GM23248 (cell line): Measurements from ENCODE around the gene COL19A1. TPM values are rescaled to one million over a fixed set of nuclear protein-coding genes. Genes with fewer than 3 reads are reported as not detected.

Experiments used
- DNase-seq: peaks from one replicate; pipeline ENCODE4 v3.0.0-alpha.2; 2015
- H2AFZ ChIP-seq: fragments of 200-600 bp; sonication (generic); 2 replicates; pipeline ENCODE4 v1.6.1; 2016; ENCODE audit warnings: antibody characterized with exemption
- H3F3A ChIP-seq: fragments of 200-600 bp; sonication (generic); 2 replicates; pipeline ENCODE4 v1.6.1; 2016; ENCODE audit warnings: mild to moderate bottlenecking, antibody characterized with exemption, mixed run types; ENCODE audit not compliant: insufficient read depth
- H3K27ac ChIP-seq: fragments of 200-600 bp; sonication (generic); 2 replicates; pipeline ENCODE4 v1.5.1; 2016; ENCODE audit warnings: mild to moderate bottlenecking
- H3K27me3 ChIP-seq: fragments of 200-600 bp; sonication (generic); replicated peaks from 2 replicates; pipeline ENCODE4 v1.6.1; 2016; ENCODE audit warnings: mild to moderate bottlenecking; ENCODE audit not compliant: insufficient read depth
- H3K36me3 ChIP-seq: fragments of 200-600 bp; sonication (generic); 2 replicates; pipeline ENCODE4 v1.6.1; 2016; ENCODE audit warnings: low read depth, mild to moderate bottlenecking
- H3K4me1 ChIP-seq: fragments of 200-600 bp; sonication (generic); 2 replicates; pipeline ENCODE4 v1.6.1; 2016; ENCODE audit warnings: mild to moderate bottlenecking; ENCODE audit not compliant: insufficient read depth
- H3K4me2 ChIP-seq: fragments of 200-600 bp; sonication (generic); one replicate; pipeline ENCODE4 v1.6.1; 2016; ENCODE audit warnings: mild to moderate bottlenecking; ENCODE audit not compliant: unreplicated experiment
- H3K4me3 ChIP-seq: fragments of 200-600 bp; sonication (generic); 2 replicates; pipeline ENCODE4 v1.5.1; 2016; ENCODE audit warnings: mild to moderate bottlenecking
- H3K79me2 ChIP-seq: fragments of 200-600 bp; sonication (generic); 2 replicates; pipeline ENCODE4 v1.6.1; 2016; ENCODE audit warnings: mild to moderate bottlenecking; ENCODE audit not compliant: insufficient read depth
- H3K9ac ChIP-seq: fragments of 200-600 bp; sonication (generic); 2 replicates; pipeline ENCODE4 v1.6.1; 2016; ENCODE audit warnings: mild to moderate bottlenecking
- H3K9me2 ChIP-seq: fragments of 200-600 bp; sonication (generic); 2 replicates; pipeline ENCODE4 v1.6.1; 2016; ENCODE audit warnings: mixed run types, mild to moderate bottlenecking, moderate library complexity; ENCODE audit not compliant: insufficient read depth
- H3K9me3 ChIP-seq: fragments of 200-600 bp; sonication (generic); one replicate; pipeline ENCODE4 v1.6.1; 2017; ENCODE audit warnings: low read depth
- H4K20me1 ChIP-seq: fragments of 200-600 bp; sonication (generic); 2 replicates; pipeline ENCODE4 v1.6.0; 2016; ENCODE audit not compliant: insufficient read depth
- EZH2 ChIP-seq: fragments of 200-600 bp; sonication (generic); IDR thresholded peaks from 2 replicates; pipeline ENCODE4 v1.6.1; 2018; ENCODE audit warnings: antibody characterized with exemption, mild to moderate bottlenecking; ENCODE audit not compliant: insufficient read depth, poor library complexity, severe bottlenecking
- EZH2phosphoT487 ChIP-seq: fragments of 200-600 bp; sonication (generic); IDR thresholded peaks from 2 replicates; pipeline ENCODE4 v1.6.1; 2018; ENCODE audit warnings: antibody characterized with exemption, moderate library complexity, mild to moderate bottlenecking, low read depth; ENCODE audit not compliant: insufficient read depth
- WGBS, 2 experiments: methylation state at CpG; one replicate each; pipeline ENCODE4 v1.1.6; 2015 to 2017; ENCODE audit warnings: low lambda C conversion rate in 2 of 2, low coverage in 1 of 2; ENCODE audit errors: missing lambda C conversion rate in 2 of 2; 5-methylcytosine and 5-hydroxymethylcytosine counted together
- in situ Hi-C: fragments of 300-500 bp; cut with MboI; formaldehyde crosslinking; loops from 2 replicates; pipeline ENCODE4 v1.15.0; 2020
- polyA plus RNA-seq: library from polyadenylated mRNA; unstranded; fragments of >200 nt; fragmentation: Nextera tagmentation; extraction: Ambion mirVana; gene quantifications from 2 replicates; pipeline ENCODE4 v1.2.1, GENCODE V29; 2016
- total RNA-seq: library from RNA; depleted of rRNA; stranded (reverse); fragments of >200 nt; shearing (Covaris generic); gene quantifications from 2 replicates; pipeline ENCODE4 v1.2.3, GENCODE V29; 2014

The COL19A1 gene
- total and polyA plus RNA-seq, 2 experiments from 2014 or later, result not detected

DNA sequence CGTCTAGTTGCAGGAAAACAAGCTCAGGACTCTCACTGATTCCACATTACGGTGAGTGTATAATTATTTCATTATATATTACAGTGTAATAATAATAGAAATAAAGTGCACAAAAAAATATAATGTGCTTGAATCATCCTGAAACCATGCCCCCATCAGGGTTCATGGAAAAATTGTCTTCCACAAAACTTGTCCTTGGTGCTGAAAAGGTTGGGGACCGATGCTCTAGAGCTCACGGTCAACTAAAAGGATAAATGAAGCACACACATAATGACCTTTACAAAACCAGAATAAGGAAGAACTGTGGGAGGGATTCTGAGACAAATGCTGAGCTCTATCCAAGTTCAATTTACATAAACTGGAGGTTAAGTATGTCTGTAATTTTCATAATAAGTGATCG lies 194.3 kb downstream of the COL19A1 start:
- H3K4me3 ChIP-seq, result no peak overlapping the region
- no peak overlapping the region for H3K27ac ChIP-seq
- no peak for DNase-seq
- no peaks in the 10 kb centered on the region for H3K4me1 ChIP-seq
- H3K4me2 ChIP-seq, result no peak overlapping the region
- no peaks in the 10 kb centered on the region for H3F3A ChIP-seq
- no peaks in the 10 kb centered on the region for H3K27me3 ChIP-seq
- no peaks in the 10 kb centered on the region for H3K36me3 ChIP-seq
- no peaks in the 10 kb centered on the region for H3K9me3 ChIP-seq
- no peaks in the 10 kb centered on the region for H3K79me2 ChIP-seq
- no peaks in the 10 kb centered on the region for H4K20me1 ChIP-seq
- no peaks in the 10 kb centered on the region for H3K9me2 ChIP-seq
- 58 to 66% methylated on average over 5 of the region's 5 CpGs for WGBS, 2 experiments
- no peak overlapping the region for H3K9ac ChIP-seq
- in situ Hi-C loops, result no loop called here
- H2AFZ ChIP-seq, result no peak overlapping the region
- TF ChIP-seq EZH2phosphoT487, result no peak
- no peak for TF ChIP-seq EZH2

DNA sequence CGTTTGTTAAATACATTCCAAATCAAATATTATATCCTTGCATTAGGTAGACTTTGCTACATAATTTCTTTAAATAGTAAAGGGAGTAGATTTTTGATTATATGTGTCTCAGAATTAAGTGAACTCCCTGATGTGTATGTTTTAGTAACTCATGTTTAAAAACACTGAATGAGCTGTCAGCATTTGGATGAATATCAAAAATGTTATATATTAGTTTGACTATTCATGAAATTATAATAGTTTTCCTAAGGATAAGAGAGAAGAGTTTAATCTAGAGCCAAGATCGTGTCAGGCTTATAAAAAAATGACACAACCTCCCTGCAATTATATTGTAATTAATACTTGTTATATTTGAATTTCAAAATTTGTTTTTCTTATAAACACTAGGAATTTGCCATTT lies 195.2 kb downstream of the COL19A1 start:
- H3F3A ChIP-seq, result no peaks in the 10 kb centered on the region
- H3K27ac ChIP-seq, result no peak overlapping the region
- no peaks in the 10 kb centered on the region for H3K79me2 ChIP-seq
- H3K9me3 ChIP-seq, result no peaks in the 10 kb centered on the region
- no peaks in the 10 kb centered on the region for H3K36me3 ChIP-seq
- TF ChIP-seq EZH2phosphoT487, result no peak
- no peak for TF ChIP-seq EZH2
- no peak for DNase-seq
- H3K9me2 ChIP-seq, result no peaks in the 10 kb centered on the region
- H3K4me2 ChIP-seq, result no peak overlapping the region
- in situ Hi-C loops, result no loop called here
- WGBS, 2 experiments, result 14 to 17% methylated on average over 2 of the region's 2 CpGs
- no peak overlapping the region for H3K4me3 ChIP-seq
- no peak overlapping the region for H2AFZ ChIP-seq
- no peaks in the 10 kb centered on the region for H3K27me3 ChIP-seq
- no peaks in the 10 kb centered on the region for H4K20me1 ChIP-seq
- no peaks in the 10 kb centered on the region for H3K4me1 ChIP-seq
- no peak overlapping the region for H3K9ac ChIP-seq

DNA sequence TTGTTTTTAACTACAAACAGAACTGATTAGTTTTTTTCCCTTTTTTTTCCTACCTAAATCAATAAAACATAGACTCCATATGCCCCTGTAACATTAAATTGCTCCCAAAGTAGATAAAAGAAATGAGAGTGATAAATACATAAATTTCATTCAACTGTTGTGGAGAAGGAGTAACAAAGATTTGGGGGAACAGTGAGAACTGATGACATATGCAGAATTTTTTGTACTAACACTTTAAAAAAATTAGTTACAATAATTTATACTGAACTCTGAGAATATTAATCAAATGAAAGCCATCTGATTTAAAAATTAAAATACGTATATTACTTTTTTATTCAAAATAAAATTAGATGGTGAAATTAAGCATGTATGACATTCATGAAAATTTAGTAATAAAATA lies 195.7 kb downstream of the COL19A1 start:
- Histone ChIP-seq H2AFZ (no peak overlapping the region), H3K79me2 (no peaks in the 10 kb centered on the region), H3K36me3 (no peaks in the 10 kb centered on the region), H3K4me1 (no peaks in the 10 kb centered on the region), H3K9ac (no peak overlapping the region), H3K4me2 (no peak overlapping the region), H3K4me3 (no peak overlapping the region), H3F3A (no peaks in the 10 kb centered on the region), H3K27me3 (no peaks in the 10 kb centered on the region), H3K9me2 (no peaks in the 10 kb centered on the region), H3K27ac (no peak overlapping the region), H3K9me3 (no peaks in the 10 kb centered on the region), H4K20me1 (no peaks in the 10 kb centered on the region)
- TF ChIP-seq EZH2phosphoT487, result no peak
- 19 to 33% methylated on average over 1 of the region's 1 CpG for WGBS, 2 experiments
- no peak for DNase-seq
- in situ Hi-C loops, result no loop called here

DNA sequence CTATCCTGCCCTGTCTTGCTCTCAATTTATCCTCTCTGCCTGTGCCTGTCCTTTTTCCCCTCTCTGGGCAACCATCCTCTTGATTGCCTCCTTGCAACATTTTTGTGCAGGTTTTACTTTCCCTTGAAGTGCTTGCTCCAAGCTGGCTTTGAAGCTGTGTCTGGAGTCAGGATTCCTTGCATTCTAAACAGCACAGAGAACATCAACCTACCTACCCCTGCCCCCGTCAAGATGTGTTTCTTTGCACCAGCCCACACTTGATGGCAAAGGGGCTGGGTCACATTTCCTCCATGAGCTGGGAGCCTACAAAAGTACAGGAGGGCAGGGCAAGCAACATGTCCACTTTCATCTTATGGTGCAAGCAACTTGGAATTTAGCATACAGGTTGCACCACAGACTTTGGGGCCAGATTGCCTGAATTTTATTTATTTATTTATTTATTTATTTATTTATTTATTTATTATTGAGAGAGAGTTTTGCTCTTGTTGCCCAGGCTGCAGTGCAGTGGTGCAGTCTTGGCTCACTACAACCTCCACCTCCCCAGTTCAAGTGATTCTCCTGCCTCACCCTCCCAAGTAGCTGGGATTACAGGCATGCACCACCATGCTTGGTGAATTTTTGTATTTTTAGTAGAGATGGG lies 206.3 kb downstream of the COL19A1 start:
- H3K79me2 ChIP-seq, result no peaks in the 10 kb centered on the region
- no peak overlapping the region for H3K9ac ChIP-seq
- no peak overlapping the region for H3K27ac ChIP-seq
- H3K9me3 ChIP-seq, result no peaks in the 10 kb centered on the region
- no peaks in the 10 kb centered on the region for H3K9me2 ChIP-seq
- H3K4me2 ChIP-seq, result no peak overlapping the region
- no peak for DNase-seq
- no peaks in the 10 kb centered on the region for H3K4me1 ChIP-seq
- TF ChIP-seq EZH2 (no peak), EZH2phosphoT487 (no peak)
- no peaks in the 10 kb centered on the region for H3K27me3 ChIP-seq
- H4K20me1 ChIP-seq, result no peaks in the 10 kb centered on the region
- H3K36me3 ChIP-seq, result no peaks in the 10 kb centered on the region
- H3F3A ChIP-seq, result no peaks in the 10 kb centered on the region
- in situ Hi-C loops, result no loop called here
- no peak overlapping the region for H2AFZ ChIP-seq
- H3K4me3 ChIP-seq, result no peak overlapping the region
- 8 to 26% methylated on average over 1 of the region's 1 CpG for WGBS, 2 experiments

DNA sequence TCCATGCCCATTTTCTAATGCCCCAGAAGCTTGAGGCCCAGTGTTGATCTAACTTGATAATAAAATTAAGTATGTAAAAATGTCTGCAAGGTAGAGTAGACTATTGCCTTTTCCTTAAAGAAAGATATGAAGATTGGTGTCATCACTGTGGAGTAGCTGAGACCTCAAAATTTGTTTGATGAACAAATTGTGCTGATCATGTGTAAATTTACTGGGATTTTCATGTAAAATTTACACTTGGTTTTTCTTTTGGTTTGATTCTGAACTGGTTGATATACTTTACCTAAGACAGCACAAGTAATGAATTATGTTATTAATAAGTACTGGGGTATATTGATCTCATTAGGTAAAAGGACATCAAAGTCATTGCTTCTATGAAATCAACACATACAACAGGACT lies 207.3 kb downstream of the COL19A1 start:
- Histone ChIP-seq H3K27me3 (no peaks in the 10 kb centered on the region), H2AFZ (no peak overlapping the region), H3K4me1 (no peaks in the 10 kb centered on the region), H3K9me2 (no peaks in the 10 kb centered on the region), H3K4me3 (no peak overlapping the region), H4K20me1 (no peaks in the 10 kb centered on the region), H3K4me2 (no peak overlapping the region), H3K9ac (no peak overlapping the region), H3F3A (no peaks in the 10 kb centered on the region), H3K79me2 (no peaks in the 10 kb centered on the region), H3K27ac (no peak overlapping the region), H3K36me3 (no peaks in the 10 kb centered on the region), H3K9me3 (no peaks in the 10 kb centered on the region)
- in situ Hi-C loops, result no loop called here
- TF ChIP-seq EZH2phosphoT487 (no peak), EZH2 (no peak)
- no peak for DNase-seq
